NCI-H345 treated with DMSO at 0.1 percent for 48 hours (cell line): ENCODE results near the gene TLCD1.

ENCODE experiments used
- DNase-seq: peaks from one replicate; lab custom pipeline; 2025; ENCODE audit not compliant: unreplicated experiment; lab: John Stamatoyannopoulos, UW

TLCD1 gene

DNA sequence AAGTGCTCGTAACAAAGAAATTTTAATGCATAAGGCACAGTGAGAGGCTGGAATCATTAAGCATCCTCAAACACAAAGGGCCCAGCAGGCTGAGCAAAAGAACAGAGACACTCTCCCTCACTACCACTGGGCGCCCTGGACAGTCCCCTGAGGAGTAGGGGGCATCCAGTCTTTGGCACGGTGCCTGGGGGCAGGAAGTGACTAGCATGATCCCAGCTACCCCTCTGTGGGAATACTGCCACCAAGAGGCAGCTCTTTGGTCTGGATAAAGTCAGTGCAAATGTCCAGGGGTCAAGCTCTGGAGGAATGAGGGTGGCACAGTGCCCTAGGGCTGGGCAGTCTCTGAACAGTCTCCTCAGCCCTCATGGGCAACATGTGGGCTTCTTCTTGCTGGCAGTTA, 11.8 kb downstream of the TLCD1 start:
- DNase-seq = no peak

DNA sequence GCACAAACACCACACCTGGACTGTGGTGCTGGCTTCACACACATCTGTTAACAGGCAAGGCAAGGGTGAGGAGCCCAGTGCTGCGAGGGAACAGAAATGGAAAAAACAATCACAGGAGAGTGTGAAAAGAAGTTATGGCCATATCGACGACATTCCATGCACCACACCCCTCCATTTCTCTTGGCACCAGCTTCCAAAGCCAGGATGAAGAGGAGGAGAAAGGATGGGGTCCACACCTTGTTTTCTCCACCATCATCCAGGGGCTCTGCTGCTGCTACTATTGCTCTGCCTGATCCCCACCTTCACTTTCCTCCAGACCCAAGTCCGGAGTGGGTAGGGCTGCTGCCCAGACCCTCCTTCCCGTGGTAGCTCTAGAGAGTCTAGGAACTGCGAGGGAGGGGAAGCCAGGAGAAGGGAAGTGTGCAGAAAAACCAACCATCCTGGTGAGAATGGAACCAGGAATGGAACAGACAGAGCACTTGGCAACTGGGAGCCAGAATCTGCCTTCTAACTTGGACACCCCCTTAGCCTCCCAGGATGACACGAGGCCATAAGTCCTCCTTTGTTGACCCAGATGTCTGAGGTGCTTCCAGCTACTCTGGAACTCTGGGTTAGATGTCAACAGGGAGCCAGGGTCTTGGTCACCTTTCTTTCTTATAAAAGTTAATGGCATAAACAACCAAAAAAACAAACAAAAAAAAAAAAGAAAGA, 13.2 kb downstream of the TLCD1 start:
- DNase-seq = no peak

- peak; percentile 26 for DNase-seq
Measured at GRCh38 chr17:28712032-28712704, 13.9 kb downstream of the TLCD1 start.

DNA sequence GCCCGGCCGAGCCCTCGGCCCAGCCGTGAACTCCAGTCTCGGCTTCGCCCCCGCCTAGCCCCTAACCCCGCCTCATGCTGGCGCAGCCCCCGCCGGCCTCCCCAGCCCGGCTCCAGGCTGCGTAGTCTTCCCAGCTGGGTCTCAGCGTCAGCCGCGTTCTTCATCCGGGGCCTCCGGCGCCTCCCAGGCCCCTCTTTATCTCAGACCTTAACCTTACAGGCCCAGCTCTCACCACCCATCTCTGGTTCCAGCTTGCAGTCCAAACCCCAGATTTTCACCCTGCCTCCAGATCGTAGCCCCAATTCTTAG, 14.4 kb downstream of the TLCD1 start, which contains the start of gene PROCA1:
Gene PROCA1 (minus strand): TSS at position 166 of the 309 bp plus-strand sequence. CDS start 228 bp downstream, outside the sequence.
- DNase-seq = no peak

- DNase-seq = peak; percentile 92
Measured at GRCh38 chr17:28710861-28711722, 14.9 kb downstream of the TLCD1 start.

DNA sequence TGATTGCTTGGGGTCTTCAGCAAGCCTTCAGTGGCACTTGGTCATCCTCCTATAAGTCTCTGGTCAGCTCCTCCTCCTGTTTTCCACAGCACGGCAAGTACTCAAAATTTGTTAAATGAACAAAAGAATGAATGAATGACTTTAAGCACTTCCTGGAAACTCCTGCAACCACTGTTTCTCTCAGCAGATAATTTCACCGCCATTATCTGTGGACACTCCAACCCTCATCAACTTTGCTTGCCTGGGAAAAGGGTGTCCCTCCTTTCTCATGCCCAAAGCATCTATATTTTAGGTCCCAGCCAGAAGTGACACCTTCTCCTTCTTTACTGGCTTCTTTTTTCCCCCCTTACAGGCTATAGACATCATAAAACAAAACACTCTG, 18.7 kb downstream of the TLCD1 start:
- DNase-seq = no peak

DNA sequence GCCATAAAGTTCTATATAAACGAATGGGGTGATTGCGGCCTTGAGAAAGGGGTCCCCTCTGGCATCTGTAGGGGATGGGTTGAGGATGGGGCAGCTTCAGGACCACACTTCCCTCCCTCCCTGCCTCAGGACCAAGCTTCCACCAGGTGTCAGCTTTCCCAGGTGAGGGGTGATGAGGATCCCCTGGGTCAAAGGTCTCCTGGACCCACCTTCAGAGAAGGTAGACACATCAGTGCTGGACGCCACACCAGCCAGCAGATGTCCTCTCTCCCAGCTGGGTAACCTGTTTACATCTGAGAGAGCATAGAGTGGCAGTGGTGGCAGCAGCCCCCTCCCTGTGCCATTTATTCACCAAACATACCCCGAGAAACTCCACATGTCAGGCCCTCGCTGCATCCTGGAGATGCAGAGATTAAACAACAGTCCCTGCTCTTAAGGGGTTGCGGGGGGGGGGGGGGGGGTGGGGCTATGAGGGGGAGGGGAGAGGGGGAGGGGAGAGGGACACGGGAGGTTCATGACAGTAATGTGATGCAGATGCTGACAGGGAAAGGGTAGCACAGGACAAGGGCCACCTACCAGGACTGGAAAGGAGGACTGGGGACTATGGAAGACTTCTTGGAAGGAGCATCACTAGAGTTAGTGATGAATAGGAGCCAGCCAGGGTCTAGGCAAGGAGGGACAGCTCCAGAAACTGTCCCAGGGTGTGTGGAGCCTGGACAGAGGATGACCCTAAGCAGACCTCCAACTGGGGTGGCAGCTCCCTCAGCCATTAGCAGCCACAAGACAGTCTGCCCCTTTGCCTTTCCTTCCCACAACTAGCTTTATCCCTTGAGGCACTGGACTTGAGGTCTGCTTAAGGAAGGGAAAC, 19.3 kb downstream of the TLCD1 start:
- DNase-seq = no peak

- no peak for DNase-seq
Measured at GRCh38 chr17:28705728-28706334, 20.2 kb downstream of the TLCD1 start.

GRCh38 chr17:28705074-28705659, 20.9 kb downstream of the TLCD1 start:
- peak; percentile 20 for DNase-seq

DNA sequence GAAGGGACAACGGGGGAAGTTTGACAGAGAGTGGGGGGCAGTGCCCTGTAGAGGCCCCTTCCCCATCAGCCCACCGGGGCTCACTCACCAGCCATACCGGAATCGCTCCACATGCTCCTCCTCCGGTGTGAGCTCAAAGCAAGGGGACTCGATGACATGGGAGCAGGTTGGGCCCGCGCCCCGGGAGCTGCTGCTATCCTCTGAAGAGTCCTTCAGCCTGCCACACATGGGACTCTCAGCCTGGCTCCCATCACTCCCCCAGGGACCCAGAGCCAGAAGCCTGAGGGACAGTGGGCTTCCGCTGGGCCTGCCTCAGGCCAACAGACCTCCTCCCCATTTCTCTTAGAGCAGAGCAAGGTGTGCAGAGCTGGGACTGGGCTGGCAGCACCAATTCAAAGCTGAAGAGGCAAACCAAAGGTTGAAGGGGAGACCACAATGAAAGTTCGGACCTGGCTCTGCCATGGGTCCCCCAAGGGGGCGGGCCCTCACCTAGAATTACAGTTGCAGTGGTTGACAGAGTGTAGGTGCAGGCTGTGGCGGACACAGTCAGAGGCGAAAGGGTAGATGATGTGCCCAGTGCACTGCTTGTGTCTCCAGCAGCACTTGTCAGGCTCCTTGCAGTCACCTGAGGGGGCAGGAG, 21.7 kb downstream of the TLCD1 start:
- DNase-seq = no peak

- no peak for DNase-seq
Measured at GRCh38 chr17:28703552-28704218, 22.3 kb downstream of the TLCD1 start.

DNA sequence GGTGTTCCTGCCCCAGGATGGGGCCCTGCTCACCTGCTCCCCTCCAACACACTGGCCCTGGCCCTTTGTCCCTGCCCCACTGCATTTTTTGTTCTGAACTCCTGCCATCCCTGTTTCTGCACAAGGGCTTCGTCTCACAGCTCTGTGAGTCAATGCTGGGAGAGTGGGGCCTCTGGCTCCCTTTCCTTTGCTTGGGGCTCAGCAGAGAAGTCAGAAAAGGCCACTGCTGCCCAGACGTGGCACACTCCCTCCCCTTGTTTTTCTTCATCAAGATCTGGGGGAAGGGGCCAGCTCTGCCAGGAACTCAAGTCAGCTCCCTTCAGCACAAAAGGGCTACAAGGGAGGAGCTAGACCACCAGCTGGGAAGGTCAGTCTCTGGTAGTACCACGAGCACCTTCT, 23.3 kb downstream of the TLCD1 start:
- no peak for DNase-seq

- DNase-seq = peak; percentile 66
Measured at GRCh38 chr17:28702026-28702751, 23.8 kb downstream of the TLCD1 start.

- DNase-seq = no peak
Measured at GRCh38 chr17:28700830-28701492, 25.1 kb downstream of the TLCD1 start.

DNA sequence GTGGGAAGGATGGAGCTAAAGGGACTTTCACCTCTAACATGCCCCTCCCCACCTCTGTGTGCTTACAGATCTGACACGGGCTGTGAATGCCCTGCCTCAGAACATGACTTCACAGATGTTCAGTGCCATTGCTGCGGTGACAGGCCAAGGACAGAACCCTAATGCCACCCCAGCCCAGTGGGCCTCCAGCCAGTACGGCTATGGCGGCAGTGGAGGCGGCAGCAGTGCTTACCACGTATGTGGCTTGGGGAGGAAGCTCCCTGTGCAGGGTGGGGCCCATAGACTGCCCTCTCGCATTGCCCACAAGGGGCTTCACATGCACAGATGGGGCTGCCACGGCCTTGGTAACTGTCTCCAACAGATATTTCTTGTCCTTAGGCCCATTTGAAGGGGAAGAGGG, 25.8 kb downstream of the TLCD1 start:
- DNase-seq = no peak

- no peak for DNase-seq
Measured at GRCh38 chr17:28698253-28698941, 27.6 kb downstream of the TLCD1 start.

DNA sequence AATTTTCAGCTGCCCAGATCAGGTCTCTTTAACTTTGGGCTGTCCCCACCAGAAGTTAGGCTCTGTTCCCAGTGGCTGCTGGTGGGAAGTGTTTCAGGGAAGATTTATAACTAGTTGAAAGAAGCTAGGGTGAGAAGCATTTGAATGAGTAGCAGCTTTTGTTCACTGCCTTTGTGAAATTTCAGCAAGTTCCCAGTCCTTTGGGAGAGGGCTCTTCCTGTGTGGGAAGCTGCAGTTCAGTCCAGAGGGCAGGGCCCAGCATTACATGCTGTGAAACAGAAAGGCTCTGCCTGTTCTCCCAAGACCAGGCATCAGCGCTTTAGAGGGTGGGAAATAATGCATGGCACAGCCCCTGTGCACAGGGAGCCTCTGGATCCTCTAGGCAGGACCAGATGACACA, 32.2 kb downstream of the TLCD1 start:
- no peak for DNase-seq
